Lower leg skin (tissue), 3 donors: ENCODE results near the gene MRPL38.

Experiments
- CTCF ChIP-seq, 3 donors: fragments of 450-650 bp; IDR thresholded peaks; one replicate each; pipeline ENCODE4 v1.5.1; 2016; ENCODE audit warnings: antibody characterized with exemption in 3 of 3, mild to moderate bottlenecking in 3 of 3, moderate library complexity in 2 of 3
- POLR2A ChIP-seq, 2 donors: fragments of 450-650 bp; IDR thresholded peaks; one replicate each; pipeline ENCODE4 v1.6.1; 2016 to 2017; ENCODE audit warnings: antibody characterized with exemption in 2 of 2, mild to moderate bottlenecking in 1 of 2, moderate library complexity in 1 of 2

DNA sequence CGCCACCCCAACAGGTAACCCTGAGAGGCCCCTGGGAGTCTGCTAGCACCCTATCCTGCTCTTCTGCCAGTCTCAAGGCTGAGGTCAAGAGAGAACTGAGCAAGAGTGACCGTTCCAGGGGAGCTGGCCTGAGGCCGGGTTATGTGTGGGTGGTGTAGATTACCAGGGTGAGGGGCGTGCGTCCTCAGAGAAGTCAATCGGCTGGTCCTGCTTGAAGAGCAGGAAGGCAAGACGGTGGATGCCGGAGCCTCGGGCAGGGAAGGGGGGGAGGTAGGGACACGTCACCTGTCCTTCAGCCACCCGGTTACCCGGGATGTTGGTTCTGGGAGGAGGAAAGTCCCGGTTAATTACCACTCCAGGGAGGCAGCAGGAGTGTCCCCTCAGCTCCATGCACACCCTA is 5.3 kb downstream of the MRPL38 start:
- TF ChIP-seq POLR2A (IDR thresholded peaks at IDR 0.05) (no peak), CTCF (IDR thresholded peaks at IDR 0.05) (no peak)
